Adrenal gland (tissue), 12 donors: Measurements from ENCODE around the gene OR2T2. TPM values are rescaled to one million over a fixed set of nuclear protein-coding genes. Genes with fewer than 3 reads are reported as not detected.
"Not testable (repeated sequence)": the region's sequence is repeated elsewhere in the genome, so short reads cannot be mapped to it uniquely, and the experiment has no call there.

Experiments used
- DNase-seq, 7 donors: peaks; one replicate each; pipeline ENCODE4 v3.0.0-alpha.2; 2019 to 2020
- H3K27ac ChIP-seq, 5 donors: fragments of 200-600 bp; sonication (generic) in 4 of 5; 1 replicate in 3 of 5; 2 replicates in 2 of 5; pipeline versions ENCODE4 v1.5.1 to v1.8.0; 2016 to 2020; ENCODE audit warnings: mild to moderate bottlenecking in 1 of 5
- H3K27me3 ChIP-seq: fragments of 200-600 bp; 2 replicates; pipeline ENCODE4 v1.8.0; 2021
- H3K36me3 ChIP-seq, 2 donors: fragments of 200-600 bp; replicated peaks in 1 of 2; 1 replicate in 1 of 2; 2 replicates in 1 of 2; pipeline versions ENCODE4 v1.5.1 to v1.8.0; 2018 to 2022
- H3K4me1 ChIP-seq, 2 donors: fragments of 200-600 bp; replicated peaks in 1 of 2; 1 replicate in 1 of 2; 2 replicates in 1 of 2; pipeline versions ENCODE4 v1.5.1 to v1.8.0; 2018 to 2021
- H3K4me3 ChIP-seq, 4 donors: fragments of 200-600 bp; sonication (generic) in 3 of 4; one replicate each; pipeline ENCODE4 v1.5.1; 2016 to 2018
- H3K9me3 ChIP-seq, 3 donors: fragments of 200-600 bp; sonication (generic) in 1 of 3; replicated peaks in 1 of 3; 1 replicate in 2 of 3; 2 replicates in 1 of 3; pipeline versions ENCODE4 v1.5.1 to v1.8.0; 2016 to 2021
- CTCF ChIP-seq, 6 experiments: fragments of 450-650 bp in 4 of 6; fragments of 200-600 bp in 2 of 6; sonication (generic) in 1 of 6; IDR thresholded peaks; 1 replicate in 5 of 6; 2 replicates in 1 of 6; pipeline versions ENCODE4 v1.5.1 to v1.8.0; 2016 to 2021; ENCODE audit warnings: antibody characterized with exemption in 6 of 6, mild to moderate bottlenecking in 2 of 6, moderate library complexity in 1 of 6
- POLR2A ChIP-seq, 2 donors: fragments of 450-650 bp; IDR thresholded peaks; one replicate each; pipeline ENCODE4 v1.6.1; 2017; ENCODE audit warnings: antibody characterized with exemption in 2 of 2, mild to moderate bottlenecking in 2 of 2, moderate library complexity in 1 of 2
- WGBS, 4 donors: extraction: QIAGEN DNeasy Blood & Tissue Kit in 2 of 4; methylation state at CpG; one replicate each; pipeline versions ENCODE4 v1.1.5 to v1.1.7; 2013 to 2017; 5-methylcytosine and 5-hydroxymethylcytosine counted together
- intact Hi-C, 2 donors: fragments of 100-400 bp; cut with DNase I; formaldehyde crosslinking; loops; one replicate each; pipeline versions ENCODE4 v1.14.1 to v1.15.0; 2022 to 2023
- polyA plus RNA-seq, 3 donors: library from polyadenylated mRNA; stranded (reverse); fragments of 200-250 nt in 2 of 3; fragments of 350-450 nt in 1 of 3; fragmentation: Illumina TruSeq in 1 of 3; extraction: RNeasy Lipid Tissue Mini Kit (QIAGEN cat#74804) in 1 of 3; gene quantifications; one replicate each; pipeline ENCODE4 v1.2.3, GENCODE V29; 2013 to 2014
- total RNA-seq, 9 donors: library from RNA; depleted of rRNA in 4 of 9; stranded (reverse); fragments of >200 nt in 4 of 9; fragments of 120-200 nt in 1 of 9; fragmentation: NEBNext Ultra II Directional in 1 of 9; extraction: Animal tissue kit (Norgen Biotek cat#: 25700) in 1 of 9; gene quantifications; one replicate each; pipeline versions ENCODE4 v1.1.0 to v1.2.4, GENCODE V29; 2013 to 2023
- donor health status: healthy with polysubstance abuse.
- donor health status: Bipolar disorder and iron deficiency.
- donor health status: DM: yes; HTN: yes; CAD: no.
- donor health status: DM: no; HTN: no; CAD: no.
- donor health status: DM: no; HTN: no; CAD: no.
- donor health status: DM: yes; HTN: yes; CAD: no.

The OR2T2 gene
- total and polyA plus RNA-seq, 12 donors = not detected

DNA sequence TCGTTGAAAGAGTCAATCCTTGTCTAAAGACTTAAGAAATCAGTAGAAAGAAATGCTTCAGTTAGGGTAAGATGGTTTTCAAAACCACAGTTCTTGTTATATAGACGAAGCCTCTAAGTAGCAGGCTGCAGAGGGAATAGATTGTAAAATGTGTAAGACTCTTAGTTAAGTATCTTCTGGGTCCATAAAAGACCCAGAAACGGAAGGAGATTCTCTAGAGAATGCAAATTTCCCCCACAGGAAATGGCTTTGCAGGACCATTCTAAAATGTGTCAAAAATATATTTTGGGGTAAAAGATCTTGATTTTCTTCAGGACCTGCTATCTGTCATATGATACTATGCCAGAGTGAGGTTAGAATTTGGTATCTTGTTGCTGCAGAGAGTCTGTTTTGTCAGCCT lies 29.2 kb upstream of the OR2T2 start:
- H3K36me3 ChIP-seq = no peaks in the 10 kb centered on the region
- no peaks in the 10 kb centered on the region for H3K4me1 ChIP-seq
- H3K27me3 ChIP-seq = no peaks in the 10 kb centered on the region
- intact Hi-C loops = no loop called here
- no peak overlapping the region for H3K4me3 ChIP-seq
- no peak overlapping the region for H3K27ac ChIP-seq
- TF ChIP-seq POLR2A (IDR thresholded peaks at IDR 0.05) (no peak), CTCF (IDR thresholded peaks at IDR 0.05) (no peak)
- peaks cover 0 to 5% (median 5%) of the 10 kb centered on the region in 3 donors for H3K9me3 ChIP-seq
- WGBS, 4 donors = 38 to 53% (median 50%) methylated on average over 3 of the region's 3 CpGs
- no peak for DNase-seq

DNA sequence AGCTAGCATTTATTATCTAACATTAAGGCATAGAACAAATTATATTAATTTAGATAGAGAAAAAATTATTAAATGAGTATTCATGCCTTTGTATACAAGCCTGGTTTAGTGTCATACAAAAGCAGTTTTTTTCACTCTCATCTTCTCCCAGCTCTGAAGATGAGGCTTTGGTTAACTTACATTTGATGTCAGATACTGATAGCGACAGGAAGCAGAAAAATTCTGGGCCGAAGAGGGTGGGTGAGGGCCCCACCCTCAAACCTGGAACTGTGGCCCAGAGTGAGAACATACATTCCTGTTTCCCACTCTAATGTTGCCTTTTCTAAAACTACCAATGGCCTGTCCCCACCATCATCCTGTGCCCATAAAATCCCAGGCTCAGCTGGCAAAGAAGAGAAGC lies 27.6 kb upstream of the OR2T2 start:
- Histone ChIP-seq H3K4me1 (no peaks in the 10 kb centered on the region), H3K27me3 (no peaks in the 10 kb centered on the region), H3K36me3 (no peaks in the 10 kb centered on the region), H3K9me3 (peaks cover 0 to 8% (median 5%) of the 10 kb centered on the region in 3 donors), H3K4me3 (no peak overlapping the region), H3K27ac (no peak overlapping the region)
- TF ChIP-seq CTCF (IDR thresholded peaks at IDR 0.05) (no peak), POLR2A (IDR thresholded peaks at IDR 0.05) (no peak)
- WGBS, 4 donors = 67 to 79% (median 78%) methylated on average over 2 of the region's 2 CpGs
- DNase-seq = no peak
- intact Hi-C loops = no loop called here

- Histone ChIP-seq H3K27me3 (no peaks in the 10 kb centered on the region), H3K4me1 (no peaks in the 10 kb centered on the region), H3K27ac (no peak overlapping the region), H3K9me3 (peaks cover 0 to 8% (median 5%) of the 10 kb centered on the region in 3 donors), H3K36me3 (no peaks in the 10 kb centered on the region), H3K4me3 (no peak overlapping the region)
- no peak for TF ChIP-seq CTCF (IDR thresholded peaks at IDR 0.05)
- no peak for TF ChIP-seq POLR2A (IDR thresholded peaks at IDR 0.05)
- WGBS, 4 donors = 8 to 19% (median 11%) methylated on average over 1 of the region's 1 CpG
- DNase-seq = no peak
- intact Hi-C loops = no loop called here
Observed at GRCh38 chr1:248421384-248421783, 24.1 kb upstream of the OR2T2 start.

- H3K4me1 ChIP-seq, H3K4me3 ChIP-seq, DNase-seq, H3K27me3 ChIP-seq, intact Hi-C loops, H3K27ac ChIP-seq, H3K9me3 ChIP-seq, H3K36me3 ChIP-seq: not testable (repeated sequence)
- WGBS, 4 donors = 58 to 65% (median 60%) methylated on average over 3 of the region's 3 CpGs
Observed at GRCh38 chr1:248427526-248428191, 17.8 kb upstream of the OR2T2 start.

DNA sequence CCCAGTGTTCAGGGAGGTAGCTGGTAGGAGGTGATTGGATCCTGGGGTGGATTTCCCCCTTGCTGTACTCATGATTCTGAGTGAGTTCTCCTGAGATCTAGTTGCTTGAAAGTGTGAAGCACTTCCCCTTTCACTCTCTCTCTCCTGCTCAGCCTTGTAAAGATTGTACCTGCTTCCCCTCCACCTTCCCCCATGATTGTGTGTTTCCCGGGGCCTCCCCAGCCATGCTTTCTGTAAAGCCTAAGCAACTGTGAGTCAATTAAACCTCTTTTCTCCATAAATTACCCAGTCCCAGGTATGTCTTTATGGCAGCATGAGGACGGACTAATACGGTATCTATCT lies 17.3 kb upstream of the OR2T2 start:
- H3K27ac ChIP-seq, H3K36me3 ChIP-seq, H3K27me3 ChIP-seq, H3K9me3 ChIP-seq, DNase-seq, H3K4me3 ChIP-seq, H3K4me1 ChIP-seq, intact Hi-C loops: not testable (repeated sequence)
- 62 to 79% (median 72%) methylated on average over 3 of the region's 3 CpGs for WGBS, 4 donors

GRCh38 chr1:248431683-248432082 lies 13.8 kb upstream of the OR2T2 start:
- WGBS, 4 donors = 41 to 81% (median 67%) methylated on average over 6 to 11 of the region's 11 CpGs
- H3K4me3 ChIP-seq, DNase-seq, H3K4me1 ChIP-seq, H3K9me3 ChIP-seq, H3K27ac ChIP-seq, H3K36me3 ChIP-seq, H3K27me3 ChIP-seq, intact Hi-C loops: not testable (repeated sequence)

DNA sequence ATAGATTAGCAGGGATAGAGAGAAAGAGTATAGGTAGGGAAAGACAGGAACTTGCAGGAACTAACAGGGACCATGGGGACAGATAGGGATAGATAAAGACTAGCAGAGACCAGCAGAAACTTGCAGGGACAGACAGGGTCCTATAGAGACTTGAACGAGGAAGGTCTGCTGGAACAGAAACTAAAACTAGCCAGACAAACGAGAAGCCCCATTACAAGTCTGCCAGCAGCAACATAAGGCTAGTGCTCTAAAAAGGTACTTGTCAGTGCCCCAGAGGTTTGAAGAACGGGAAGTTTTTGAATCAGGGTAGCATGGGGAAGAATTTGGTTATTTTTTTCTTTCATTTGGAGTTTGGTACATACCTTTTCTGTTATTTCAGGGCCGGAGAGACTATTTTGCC lies 13.2 kb upstream of the OR2T2 start:
- intact Hi-C loops, H3K27me3 ChIP-seq, H3K27ac ChIP-seq, H3K4me3 ChIP-seq, H3K36me3 ChIP-seq, DNase-seq, H3K9me3 ChIP-seq, H3K4me1 ChIP-seq: not testable (repeated sequence)
- 43 to 66% (median 56%) methylated on average over 4 of the region's 4 CpGs for WGBS, 4 donors

DNA sequence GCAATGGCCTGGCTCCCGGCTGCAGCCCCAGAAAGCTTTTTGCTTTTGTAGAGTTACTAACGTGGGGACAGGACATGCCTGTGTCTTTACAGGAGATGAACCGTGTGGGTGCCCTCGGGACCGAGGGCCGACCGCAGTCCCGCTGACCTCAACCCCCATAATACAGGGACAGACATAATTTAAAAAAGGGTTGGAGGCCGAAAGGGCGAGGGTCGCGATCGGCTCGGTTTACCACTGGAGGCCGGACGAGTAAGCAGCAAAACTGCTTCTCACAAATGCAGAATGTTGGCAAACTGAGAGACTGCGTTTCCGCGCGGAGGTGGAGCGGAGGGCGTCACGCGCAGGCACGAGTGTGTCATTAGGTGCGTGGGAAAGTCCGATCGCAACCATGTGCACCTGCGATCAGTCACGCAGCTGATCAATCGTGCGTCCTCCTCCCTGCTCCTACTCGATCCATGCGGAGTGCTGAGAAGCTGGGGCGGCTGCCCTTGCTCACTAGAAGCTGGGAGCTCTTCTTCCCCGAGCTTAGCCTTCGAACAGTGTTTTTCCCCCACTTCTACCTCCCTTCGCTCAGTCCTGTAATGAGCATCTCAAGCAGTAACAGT lies 11.5 kb upstream of the OR2T2 start:
- not testable (repeated sequence) for DNase-seq
- WGBS, 4 donors = 84 to 92% (median 89%) methylated on average over 28 to 36 of the region's 38 CpGs

More for the DNA sequence above, 11.5 kb upstream of the OR2T2 start:
- H3K27me3 ChIP-seq, H3K36me3 ChIP-seq, H3K4me3 ChIP-seq, H3K27ac ChIP-seq, H3K9me3 ChIP-seq, H3K4me1 ChIP-seq, intact Hi-C loops: not testable (repeated sequence)
